NOMO-1 treated with dmso at 0.1 percent for 144 hours (cell line): ENCODE results near the gene CES2.

Source experiments
- DNase-seq: peaks from one replicate; lab custom pipeline; 2025; ENCODE audit not compliant: unreplicated experiment; lab: John Stamatoyannopoulos, UW

Gene CES2

GRCh38 chr16:66902648-66903543 is 32.4 kb upstream of the CES2 start:
- DNase-seq = no peak

- DNase-seq = no peak
Observed at GRCh38 chr16:66903544-66904427, 31.5 kb upstream of the CES2 start.

- no peak for DNase-seq
Observed at GRCh38 chr16:66904428-66904845, 30.9 kb upstream of the CES2 start.

- DNase-seq = no peak
Observed at GRCh38 chr16:66904846-66905632, 30.3 kb upstream of the CES2 start.

- DNase-seq = no peak
Observed at GRCh38 chr16:66905633-66906539, 29.4 kb upstream of the CES2 start.

- no peak for DNase-seq
Observed at GRCh38 chr16:66906916-66907836, 28.1 kb upstream of the CES2 start.

GRCh38 chr16:66908116-66908515 is 27.2 kb upstream of the CES2 start:
- DNase-seq = no peak

- DNase-seq = no peak
Observed at GRCh38 chr16:66908762-66909559, 26.4 kb upstream of the CES2 start.

GRCh38 chr16:66910175-66910940 is 25.0 kb upstream of the CES2 start:
- DNase-seq = no peak

- no peak for DNase-seq
Observed at GRCh38 chr16:66911112-66911511, 24.2 kb upstream of the CES2 start.

GRCh38 chr16:66911801-66912200 is 23.5 kb upstream of the CES2 start:
- DNase-seq = no peak

- DNase-seq = no peak
Observed at GRCh38 chr16:66913081-66913480, 22.2 kb upstream of the CES2 start.

GRCh38 chr16:66913711-66914110 is 21.6 kb upstream of the CES2 start:
- no peak for DNase-seq

- no peak for DNase-seq
Observed at GRCh38 chr16:66914541-66914940, 20.8 kb upstream of the CES2 start.

- DNase-seq = no peak
Observed at GRCh38 chr16:66915041-66915440, 20.3 kb upstream of the CES2 start.

- no peak for DNase-seq
Observed at GRCh38 chr16:66916518-66916917, 18.8 kb upstream of the CES2 start.

GRCh38 chr16:66917741-66918140 is 17.6 kb upstream of the CES2 start:
- no peak for DNase-seq
